HuH-7.5 (cell line): ENCODE measurements around the gene TBX20.

Experiments used
- DNase-seq: peaks from one replicate; pipeline ENCODE4 v3.0.0; 2011; ENCODE audit warnings: low spot score

TBX20 gene, protein sequence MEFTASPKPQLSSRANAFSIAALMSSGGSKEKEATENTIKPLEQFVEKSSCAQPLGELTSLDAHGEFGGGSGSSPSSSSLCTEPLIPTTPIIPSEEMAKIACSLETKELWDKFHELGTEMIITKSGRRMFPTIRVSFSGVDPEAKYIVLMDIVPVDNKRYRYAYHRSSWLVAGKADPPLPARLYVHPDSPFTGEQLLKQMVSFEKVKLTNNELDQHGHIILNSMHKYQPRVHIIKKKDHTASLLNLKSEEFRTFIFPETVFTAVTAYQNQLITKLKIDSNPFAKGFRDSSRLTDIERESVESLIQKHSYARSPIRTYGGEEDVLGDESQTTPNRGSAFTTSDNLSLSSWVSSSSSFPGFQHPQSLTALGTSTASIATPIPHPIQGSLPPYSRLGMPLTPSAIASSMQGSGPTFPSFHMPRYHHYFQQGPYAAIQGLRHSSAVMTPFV

DNA sequence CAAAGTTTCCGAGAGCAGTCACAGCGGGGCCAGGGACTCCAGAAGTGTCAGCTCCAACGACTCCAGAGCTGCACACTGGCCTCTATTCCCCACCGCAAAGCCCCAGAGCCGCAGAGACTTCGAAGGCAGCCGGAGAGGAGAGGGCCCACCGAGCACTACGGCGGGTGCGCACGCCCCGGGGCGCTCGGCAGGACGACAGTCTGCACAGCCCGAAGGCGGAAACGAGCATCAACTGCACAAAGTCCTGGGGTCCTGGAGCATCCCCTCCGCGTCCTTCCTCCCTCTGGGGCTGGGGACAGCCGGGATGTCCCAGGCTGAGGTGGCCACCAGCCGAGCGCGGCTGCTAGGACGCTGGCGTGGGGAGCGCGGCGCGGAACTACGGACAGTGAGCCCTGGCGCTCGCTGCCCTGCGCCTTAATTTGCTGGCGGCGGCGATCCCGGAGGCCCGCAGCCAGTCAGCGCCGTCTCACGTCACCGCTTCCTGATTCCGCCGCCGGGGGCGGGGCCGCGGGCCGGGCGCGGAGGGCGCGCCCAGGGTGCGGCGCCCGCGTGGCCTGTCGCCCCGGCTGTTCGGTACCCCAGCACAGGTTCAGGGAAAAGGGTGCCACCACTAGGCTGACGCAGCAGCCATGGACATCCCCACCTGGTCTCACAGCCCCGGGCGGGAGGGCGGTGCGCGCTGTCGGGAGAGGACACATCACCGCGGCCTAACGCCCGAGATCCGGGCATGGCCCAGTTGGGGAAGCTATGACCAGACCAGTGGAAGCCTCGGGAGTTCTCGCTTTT lies at the start of gene TBX20:
TBX20 (minus strand) TSS at position 391 of the 786 bp plus-strand sequence. CDS start 480 bp downstream, outside the sequence.
- no peak for DNase-seq

DNA sequence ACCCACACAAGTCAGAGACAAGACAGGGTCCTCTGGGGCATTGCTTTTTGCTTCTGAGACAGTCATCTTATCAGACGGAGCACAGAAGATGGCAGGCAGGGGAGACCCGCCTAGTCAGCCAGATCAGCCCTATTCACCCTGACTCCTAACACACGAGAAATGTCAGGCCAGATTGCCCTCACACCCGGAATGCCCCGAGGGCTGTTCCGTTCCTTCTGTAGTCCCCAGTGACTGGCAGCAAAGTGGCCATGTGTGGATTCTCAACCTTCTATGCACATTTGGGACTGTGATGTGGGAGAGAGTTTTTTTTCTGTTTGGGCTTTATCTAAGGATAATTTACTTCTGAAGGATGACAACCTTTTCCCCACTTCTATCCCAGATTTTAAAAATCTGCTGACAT lies 35.5 kb upstream of the TBX20 start:
- no peak for DNase-seq

DNA sequence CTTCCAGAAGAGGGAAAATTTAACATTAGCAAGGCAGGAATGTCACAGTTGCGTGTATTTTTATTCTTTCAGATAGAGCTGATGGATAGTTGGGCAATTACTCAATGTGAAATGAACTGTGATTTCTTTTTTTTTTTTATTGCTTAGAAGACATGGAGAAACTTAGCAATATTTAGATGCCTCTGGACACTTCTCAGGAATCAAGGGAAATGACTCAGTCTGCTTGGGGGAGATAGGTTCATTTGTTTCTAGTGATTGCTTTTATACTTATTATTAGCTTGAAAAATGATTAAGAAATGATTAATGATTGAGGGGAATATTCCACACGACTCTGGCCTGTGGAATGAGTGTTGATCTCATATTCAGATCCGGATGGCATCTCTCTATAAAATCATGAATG lies 33.1 kb upstream of the TBX20 start:
- no peak for DNase-seq

DNA sequence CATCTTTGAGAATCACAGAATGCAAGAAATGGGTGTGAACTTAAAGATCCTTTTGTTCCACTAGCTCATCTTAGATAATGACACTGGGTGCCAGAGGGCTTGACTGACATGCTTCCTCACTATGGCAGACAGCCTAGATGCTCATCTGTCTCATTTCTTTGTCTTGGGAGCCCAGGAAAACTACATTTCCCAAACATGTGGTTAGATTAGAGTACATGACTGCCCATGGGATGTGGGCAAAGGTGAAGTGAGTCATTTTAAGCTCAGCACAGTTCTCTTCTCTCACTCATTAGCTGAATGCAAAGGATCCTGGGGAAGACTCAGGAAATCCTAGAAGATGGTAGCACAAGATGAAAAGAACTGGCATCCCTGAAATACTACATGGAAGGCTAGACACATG lies 32.5 kb upstream of the TBX20 start:
- no peak for DNase-seq

DNA sequence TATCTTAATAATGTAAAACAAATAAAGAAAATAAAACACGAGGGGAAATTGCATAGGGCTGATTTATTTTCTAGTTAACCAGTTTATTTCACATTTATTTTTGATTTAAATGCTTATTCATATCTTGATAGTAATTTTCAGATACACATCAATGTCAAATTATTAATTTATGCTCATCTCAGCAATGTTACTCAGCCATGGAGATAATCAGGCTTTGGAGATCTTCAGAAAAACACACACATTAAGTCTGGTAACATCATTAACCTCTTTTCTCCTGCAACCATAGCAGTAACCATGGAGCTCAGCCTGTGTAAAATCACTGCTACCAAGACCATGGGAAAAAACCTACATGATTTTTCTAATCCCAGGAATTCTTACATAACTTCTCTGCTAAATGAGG lies 31.9 kb upstream of the TBX20 start:
- no peak for DNase-seq

DNA sequence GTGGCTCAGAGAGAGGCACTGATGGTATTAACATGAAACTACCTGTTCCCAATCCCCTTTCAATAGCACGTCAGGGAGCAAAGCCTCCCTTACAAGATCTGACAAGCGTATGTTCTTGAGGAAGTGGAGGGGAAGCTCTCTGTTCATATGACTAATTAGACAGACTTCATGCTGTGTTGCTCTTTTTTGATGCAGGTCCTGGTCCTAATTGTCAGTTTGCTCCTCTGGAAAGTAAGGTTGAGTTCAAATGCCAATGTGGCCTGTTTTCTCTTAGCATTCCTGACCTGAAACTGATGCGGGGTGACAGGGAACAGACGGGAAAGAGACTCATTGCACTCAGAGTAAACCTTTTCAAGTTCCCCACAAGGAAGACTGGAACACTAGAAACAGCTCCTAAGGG lies 27.0 kb upstream of the TBX20 start:
- no peak for DNase-seq

DNA sequence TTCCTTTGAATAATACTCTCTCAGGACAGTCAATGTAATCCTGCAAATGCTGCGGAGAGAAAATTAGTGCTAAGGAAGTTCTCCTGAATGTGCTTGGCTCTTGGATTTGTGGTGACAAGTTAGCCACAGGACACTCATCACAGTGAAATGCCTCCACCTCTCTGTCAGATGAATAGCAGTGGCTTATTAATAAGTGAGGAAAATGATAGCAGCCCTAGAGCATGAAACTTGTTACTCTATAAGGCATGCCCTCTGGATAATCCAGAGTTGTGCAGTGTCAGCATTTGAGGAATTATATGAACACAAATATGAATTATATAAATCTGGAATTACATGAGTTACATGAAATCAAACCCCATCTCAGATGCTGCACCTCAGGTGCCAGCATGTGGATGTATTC lies 23.5 kb upstream of the TBX20 start:
- no peak for DNase-seq

DNA sequence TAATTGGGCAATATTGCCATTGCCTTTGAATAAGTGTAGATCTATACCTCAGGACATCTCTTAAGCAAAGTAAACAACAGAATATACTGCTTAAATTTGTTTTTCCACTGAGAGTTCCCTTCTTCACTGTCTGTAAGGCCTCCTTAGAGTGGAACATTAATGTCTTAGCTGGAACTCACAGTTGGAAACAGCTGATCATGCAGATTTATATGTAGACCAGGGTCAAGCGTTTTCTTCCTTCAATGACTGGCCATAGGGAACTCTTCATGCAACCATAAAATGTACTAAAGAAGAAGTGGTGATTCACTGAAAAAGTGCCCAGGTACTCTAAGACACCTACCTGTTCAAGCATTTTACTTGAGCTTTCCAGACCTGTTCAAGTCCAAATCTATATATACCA lies 18.3 kb upstream of the TBX20 start:
- DNase-seq: no peak

DNA sequence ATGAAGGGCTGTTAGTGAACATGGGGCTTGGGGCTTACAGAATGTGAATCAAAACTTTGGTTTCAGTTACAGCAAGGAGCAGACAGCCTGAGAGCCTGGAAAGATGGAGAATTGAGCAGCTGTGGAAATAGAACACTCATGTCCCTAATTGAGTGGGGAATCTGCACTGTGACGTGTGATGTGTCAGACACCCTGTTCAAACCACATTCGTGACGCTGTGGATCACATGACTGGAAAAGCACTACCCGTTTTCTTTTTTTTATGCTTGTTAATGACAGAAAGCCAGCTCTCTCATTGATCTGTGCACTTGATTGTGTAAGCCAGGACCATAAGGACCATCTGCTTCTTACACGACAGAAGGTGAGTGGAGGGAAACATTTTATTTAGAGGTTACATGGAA lies 15.1 kb upstream of the TBX20 start:
- DNase-seq: no peak

DNA sequence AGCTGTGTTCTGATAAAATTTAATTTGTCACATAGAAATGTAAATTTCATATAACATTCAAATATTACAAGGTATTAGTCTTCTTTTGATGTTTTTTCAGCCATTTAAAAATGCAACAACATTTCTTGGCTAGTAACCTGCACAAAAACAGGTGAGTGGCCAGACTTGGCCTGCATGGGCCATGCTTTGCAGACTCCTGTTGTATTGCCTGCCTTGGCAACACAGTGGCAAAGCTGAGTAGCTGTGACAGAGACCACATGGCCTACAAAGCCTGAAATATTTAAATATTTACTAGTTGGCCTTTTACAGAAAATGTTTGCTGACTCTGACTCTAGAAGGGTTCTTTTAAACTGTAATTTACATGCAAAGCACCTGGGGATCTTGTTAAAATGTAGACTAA lies 13.5 kb upstream of the TBX20 start:
- no peak for DNase-seq

DNA sequence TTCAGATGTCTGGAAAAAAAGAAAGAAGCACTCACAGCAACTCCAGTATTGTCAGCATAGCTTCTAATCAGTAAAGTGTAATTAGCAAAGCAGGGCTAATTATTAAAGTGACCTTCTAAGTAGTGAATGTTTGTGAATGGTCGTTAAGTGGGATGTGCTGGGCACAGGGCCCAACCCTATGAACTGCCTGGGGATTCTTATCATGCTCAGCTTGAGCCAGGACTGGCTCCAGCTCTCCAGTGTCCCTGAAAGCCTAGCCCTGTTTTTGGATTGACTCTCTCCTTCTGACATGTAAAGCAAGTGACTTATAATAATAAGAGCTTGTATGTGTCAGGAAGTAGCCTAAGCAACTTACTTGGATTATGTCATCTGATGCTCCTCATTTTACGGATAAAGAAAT lies 9.5 kb upstream of the TBX20 start:
- no peak for DNase-seq

DNA sequence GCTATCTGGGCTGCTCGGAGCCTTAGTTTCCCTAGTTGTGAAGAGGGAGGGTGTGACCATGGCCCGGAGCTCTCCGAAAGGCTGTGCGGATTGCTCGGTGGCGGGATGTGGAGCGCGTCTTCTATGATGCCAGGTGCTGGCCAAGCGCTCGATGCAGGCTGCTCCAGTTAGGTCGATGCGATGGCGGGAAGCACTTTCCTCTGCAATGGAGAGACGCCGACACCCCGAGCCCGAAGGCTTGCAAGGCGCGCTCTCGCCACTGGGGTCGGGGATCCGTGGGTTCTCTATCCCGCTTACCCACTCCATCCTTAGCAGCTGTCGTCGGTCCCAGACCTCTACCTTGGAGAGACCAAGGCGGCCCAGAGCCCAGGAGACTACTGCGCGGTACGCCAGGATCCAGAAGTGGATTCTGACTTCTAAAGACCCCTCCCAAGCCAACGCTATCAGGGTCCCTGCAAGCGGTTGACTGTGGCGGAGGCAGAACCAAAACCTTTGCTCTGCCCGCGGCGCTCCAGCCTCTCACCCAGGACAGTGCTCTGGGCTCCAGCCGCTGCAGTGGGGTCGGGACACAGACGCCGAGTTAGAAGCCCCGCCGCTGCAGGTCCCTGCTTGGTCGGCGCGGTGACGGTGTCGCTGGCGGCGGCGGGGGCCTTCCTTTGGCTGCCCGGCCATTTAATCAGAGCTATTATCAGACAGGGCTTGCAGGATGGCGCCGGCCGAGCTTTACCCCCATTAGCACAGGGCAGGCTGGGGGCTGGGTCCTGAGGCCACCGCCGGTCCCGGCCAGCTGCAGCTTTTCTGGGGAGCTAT lies 7.8 kb upstream of the TBX20 start:
- no peak for DNase-seq

DNA sequence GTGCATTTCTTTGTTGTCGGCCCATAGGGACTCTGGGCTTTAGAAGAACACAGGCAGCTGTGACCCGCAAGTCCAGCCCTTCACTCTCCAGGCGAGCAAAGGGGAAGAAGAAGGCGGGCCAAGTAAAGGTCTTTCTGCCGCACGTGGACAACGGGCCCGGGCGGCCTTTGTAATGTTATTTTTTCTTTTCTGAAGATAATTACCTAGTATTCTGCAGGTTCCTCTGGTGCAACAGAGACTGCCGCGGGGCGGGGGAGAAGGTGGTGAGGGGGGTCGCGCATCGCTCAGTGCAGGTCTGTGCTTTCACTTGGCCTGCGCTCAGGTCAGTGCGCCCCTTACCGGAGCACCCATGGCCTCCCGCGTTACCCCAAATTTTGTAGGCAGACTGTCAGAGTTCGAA lies 7.1 kb upstream of the TBX20 start:
- no peak for DNase-seq

DNA sequence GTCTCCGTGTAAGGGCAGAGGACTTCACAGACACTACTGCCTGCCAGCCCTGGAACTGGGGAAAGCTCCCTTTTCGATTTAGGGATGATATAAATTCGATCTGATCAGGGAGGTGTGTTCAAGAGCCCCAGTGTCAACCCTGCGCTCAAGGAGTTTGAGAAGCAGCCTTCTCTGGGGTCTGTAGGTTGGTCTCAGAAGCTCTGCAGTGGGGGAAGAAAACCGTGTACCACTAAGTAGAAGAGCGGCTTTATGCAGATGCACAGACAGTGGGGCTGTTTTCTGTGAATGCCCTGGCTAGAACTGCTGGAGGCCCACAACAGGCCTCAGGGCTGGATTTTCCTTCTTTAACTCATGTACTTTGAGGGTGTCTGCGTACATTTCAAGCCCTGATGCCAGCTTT lies 6.3 kb upstream of the TBX20 start:
- DNase-seq: no peak

DNA sequence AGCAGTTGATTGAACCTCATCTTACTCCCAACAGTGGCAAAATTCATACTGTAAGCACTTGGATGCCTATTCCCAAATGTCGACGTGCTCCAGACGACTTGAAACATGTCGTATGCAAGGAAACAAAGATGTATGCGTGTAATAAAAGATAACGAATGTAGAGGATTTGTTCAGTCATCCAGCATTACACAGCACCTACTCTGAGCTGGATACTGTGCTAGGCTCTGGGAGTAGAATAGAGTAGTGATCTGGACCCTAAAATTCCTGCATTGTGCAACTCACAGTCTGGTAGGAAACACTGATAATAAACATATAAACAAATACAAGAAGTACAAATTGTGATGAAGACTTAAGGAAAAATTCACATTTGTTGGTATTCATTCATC lies 5.6 kb upstream of the TBX20 start:
- DNase-seq: no peak

DNA sequence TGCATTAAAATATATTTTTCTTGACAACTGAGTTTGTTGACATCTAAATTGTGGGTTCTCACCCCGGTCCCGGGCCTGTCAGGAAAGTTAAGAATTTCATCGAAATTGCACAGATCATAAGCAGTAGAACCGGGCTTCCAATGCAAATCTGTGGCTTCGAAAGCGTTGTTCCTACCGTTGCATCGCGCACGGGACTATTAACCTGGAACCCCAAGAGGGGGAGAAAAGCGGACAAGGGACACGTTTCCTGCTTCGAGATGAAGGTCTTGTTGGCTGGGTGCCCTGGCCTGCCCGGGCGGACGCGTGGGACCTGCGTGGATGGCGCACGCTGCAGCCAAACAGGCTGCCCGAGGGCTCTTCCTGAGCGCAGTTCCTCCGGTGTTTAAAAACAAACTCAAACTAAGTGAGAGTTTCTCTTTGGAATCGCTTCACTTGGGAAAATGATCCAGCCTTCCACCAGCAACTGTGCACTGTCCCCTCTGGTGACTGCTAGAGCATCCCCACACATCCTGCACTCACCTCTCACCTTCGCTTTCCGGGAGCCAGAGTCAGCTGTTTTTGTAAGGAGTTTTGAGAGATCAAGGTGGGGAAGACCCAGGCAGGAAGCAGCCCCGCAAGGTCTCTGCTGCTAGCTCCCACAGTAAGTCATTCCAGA lies 5.1 kb upstream of the TBX20 start:
- no peak for DNase-seq

DNA sequence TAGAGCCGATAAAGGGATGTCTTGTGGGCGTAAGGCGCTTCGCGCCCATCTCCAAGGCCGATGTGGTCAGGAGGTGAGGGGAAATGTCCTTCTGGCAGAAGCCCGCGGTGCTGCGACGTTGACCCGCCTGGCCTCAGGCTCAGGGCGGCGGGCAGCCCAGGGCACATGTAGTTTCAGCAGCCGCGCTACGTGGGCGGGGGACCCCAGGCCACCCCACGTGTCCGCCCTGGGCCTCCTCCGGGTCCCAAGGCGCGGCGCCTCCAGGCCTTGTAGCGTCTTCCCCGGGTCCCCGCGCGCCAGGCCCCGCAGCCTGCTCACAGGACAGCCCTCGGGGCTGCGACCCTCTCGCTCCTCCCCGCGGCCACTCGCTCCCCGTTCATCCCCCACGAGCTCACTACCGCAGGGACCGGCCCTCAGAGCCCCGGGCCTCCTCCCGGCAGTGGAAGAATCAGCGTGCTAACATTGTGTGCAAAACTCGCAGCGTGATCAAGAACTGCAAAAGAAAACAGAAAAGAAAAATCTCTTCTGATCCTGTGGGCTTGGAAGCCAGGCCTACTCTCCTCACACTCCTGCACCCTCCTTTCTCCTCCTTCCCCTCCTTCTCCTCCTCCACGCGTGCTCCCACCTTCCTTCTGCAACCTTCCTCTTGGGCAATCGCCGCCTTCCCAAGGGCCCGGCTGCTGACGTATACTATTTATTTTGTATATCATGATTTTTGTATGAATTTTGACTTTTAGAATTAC lies 4.4 kb upstream of the TBX20 start:
- no peak for DNase-seq

DNA sequence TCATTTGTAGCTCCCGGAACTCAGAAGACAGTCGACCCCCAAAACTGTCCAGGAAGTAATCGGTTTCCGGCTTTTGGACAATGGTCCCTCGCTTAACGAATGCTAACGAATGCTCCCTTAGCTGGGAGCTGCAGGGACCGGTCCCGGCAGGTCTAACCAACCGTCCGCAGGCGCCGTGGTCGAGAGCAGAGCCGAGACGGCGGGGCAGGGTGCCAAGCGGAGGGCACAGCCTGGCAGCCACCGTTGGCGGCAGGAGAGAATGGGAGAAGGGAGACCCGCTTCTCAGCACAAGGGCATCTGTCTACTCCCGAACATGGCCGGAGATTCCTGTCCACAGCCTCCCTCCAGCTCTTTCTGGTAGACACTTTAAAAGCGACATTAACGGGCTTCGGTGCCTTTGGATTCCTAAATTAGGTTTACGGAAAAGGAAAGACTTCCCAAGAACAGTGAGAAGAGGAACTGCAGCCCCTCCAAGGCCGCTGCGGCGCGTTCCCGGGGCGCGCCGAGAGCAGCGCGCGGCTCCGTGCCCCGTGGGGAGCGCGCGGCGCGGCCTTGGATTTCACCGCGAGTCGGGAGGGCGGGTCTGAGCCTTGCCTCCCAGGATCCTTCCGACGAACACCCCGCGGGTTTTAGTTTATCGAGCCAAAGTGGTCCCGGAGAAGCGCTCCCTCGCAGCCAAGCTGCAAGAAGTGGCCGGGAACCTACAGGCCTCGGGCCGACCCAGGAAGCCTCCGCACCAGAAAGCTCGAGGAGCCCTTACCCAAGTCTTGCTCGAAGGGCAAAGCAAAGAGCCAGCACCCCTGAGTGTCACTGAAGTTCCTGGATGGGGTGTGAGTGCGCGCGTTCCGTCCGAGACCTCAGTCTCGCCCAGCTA lies 3.6 kb upstream of the TBX20 start:
- no peak for DNase-seq

DNA sequence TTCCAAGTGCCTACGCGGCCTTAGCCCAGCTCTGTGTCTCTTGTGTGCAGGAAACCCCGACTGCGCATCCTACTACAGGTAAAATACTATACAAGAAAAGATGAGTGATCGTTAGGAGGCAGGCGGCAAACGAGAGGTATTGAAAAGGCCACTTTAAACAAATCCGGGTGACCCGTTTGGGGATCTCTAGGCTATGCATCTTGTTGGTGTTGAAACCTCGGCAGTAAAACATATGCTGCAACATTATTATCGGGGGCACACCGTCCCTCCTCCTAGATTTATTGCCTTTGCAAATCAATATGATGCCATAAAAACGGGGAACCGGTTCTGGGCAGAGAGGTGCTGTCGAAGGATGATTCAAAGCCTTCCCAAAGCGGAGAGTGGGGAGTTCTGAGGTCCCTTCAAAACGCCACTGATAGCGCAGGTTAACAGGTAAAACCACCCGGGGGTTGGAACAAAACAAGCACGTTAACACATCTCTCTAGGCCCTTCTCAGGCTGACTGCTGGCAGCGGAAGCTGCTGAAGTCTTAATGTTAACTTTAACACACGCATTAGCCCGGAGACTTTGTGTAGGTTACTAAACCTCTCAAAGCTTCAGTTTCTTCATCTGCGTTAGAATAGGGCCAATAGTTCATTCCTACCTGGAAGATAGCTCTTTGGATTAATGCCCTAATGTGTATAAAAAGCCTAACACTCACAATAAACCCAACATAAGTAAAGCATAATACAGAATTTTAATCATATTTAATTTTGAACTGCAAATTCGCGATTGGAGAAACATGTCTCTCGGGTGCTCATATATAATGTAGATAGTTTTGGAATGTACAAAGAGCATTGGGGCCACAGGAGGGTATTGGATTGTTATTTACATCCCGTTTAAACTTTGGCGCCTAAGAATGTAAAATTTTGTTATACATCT lies 2.6 kb upstream of the TBX20 start:
- no peak for DNase-seq
